Measurements from ENCODE around the gene AURKA.

Gene AURKA

GRCh38 chr20:56424931-56425330 is 32.9 kb upstream of the AURKA start:
- Mint-ChIP-seq H3K4me3 (peak overlapping the region in 2 of 3 experiments; percentile 77 to 86), H3K9me3 (no peaks in the 10 kb centered on the region), H3K27ac (peak overlapping the region in 2 of 3 experiments; percentile 33 to 43), H3K27me3 (ENCODE audit: low read depth) (no peaks in the 10 kb centered on the region), H3K36me3 (ENCODE audit: low read depth) (no peaks in the 10 kb centered on the region), H3K4me1 (peaks cover 50% of the 10 kb centered on the region)
- no peak for TF ChIP-seq CTCF (IDR thresholded peaks at IDR 0.05; ENCODE audit: unreplicated experiment in 3 of 3)

GRCh38 chr20:56423886-56424285 is 31.9 kb upstream of the AURKA start:
- H3K4me1 Mint-ChIP-seq: peaks cover 43% of the 10 kb centered on the region
- no peak overlapping the region for H3K27ac Mint-ChIP-seq
- no peaks in the 10 kb centered on the region for H3K9me3 Mint-ChIP-seq
- no peaks in the 10 kb centered on the region for H3K27me3 Mint-ChIP-seq (ENCODE audit: low read depth)
- peaks cover 3% of the 10 kb centered on the region for H3K36me3 Mint-ChIP-seq (ENCODE audit: low read depth)
- H3K4me3 Mint-ChIP-seq: peak overlapping the region in 2 of 3 experiments; percentile 50 to 86
- no peak for TF ChIP-seq CTCF (IDR thresholded peaks at IDR 0.05; ENCODE audit: unreplicated experiment in 3 of 3)

- H3K9me3 Mint-ChIP-seq: no peaks in the 10 kb centered on the region
- peaks cover 6% of the 10 kb centered on the region for H3K36me3 Mint-ChIP-seq (ENCODE audit: low read depth)
- H3K27ac Mint-ChIP-seq: peak overlapping the region; percentile 80 to 85 (median 82)
These were observed 31.2 kb upstream of the AURKA start for GRCh38 chr20:56423211-56423610.

DNA sequence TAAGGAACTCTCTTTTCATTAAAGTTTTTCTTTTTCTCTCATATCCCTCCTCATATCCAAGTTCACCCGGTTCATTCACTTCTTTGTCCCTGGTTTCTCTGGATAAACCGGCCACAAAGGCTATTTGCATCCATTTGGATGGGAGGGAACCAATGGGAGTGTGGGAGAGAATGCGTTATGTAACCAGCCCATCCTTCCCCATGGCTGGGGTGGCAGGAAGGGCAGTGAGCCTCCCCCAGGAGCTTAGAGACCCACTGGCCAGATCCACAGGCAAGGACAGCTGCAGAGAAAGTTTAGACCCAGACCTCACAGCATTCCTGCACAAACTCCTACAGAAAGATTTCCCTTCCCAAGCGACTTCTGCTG is 30.8 kb upstream of the AURKA start:
- H3K27me3 Mint-ChIP-seq (ENCODE audit: low read depth): no peaks in the 10 kb centered on the region
- H3K36me3 Mint-ChIP-seq (ENCODE audit: low read depth): peaks cover 10% of the 10 kb centered on the region
- no peak for TF ChIP-seq CTCF (IDR thresholded peaks at IDR 0.05; ENCODE audit: unreplicated experiment in 3 of 3)
- H3K4me1 Mint-ChIP-seq: peaks cover 34% of the 10 kb centered on the region
- H3K27ac Mint-ChIP-seq: peak overlapping the region; percentile 80 to 85 (median 82)
- H3K4me3 Mint-ChIP-seq: peak overlapping the region; percentile 9 to 88 (median 76)
- no peaks in the 10 kb centered on the region for H3K9me3 Mint-ChIP-seq

More at GRCh38 chr20:56423211-56423610, 31.2 kb upstream of the AURKA start:
- peaks cover 38% of the 10 kb centered on the region for H3K4me1 Mint-ChIP-seq
- TF ChIP-seq CTCF (IDR thresholded peaks at IDR 0.05; ENCODE audit: unreplicated experiment in 3 of 3): no peak
- no peaks in the 10 kb centered on the region for H3K27me3 Mint-ChIP-seq (ENCODE audit: low read depth)
- H3K4me3 Mint-ChIP-seq: peak overlapping the region; percentile 9 to 88 (median 76)

- no peak for TF ChIP-seq CTCF (IDR thresholded peaks at IDR 0.05; ENCODE audit: unreplicated experiment in 3 of 3)
- no peaks in the 10 kb centered on the region for H3K27me3 Mint-ChIP-seq (ENCODE audit: low read depth)
- no peaks in the 10 kb centered on the region for H3K9me3 Mint-ChIP-seq
- H3K36me3 Mint-ChIP-seq (ENCODE audit: low read depth): peaks cover 14% of the 10 kb centered on the region
- peak overlapping the region; percentile 80 to 85 (median 82) for H3K27ac Mint-ChIP-seq
- H3K4me3 Mint-ChIP-seq: peak overlapping the region; percentile 9 to 88 (median 76)
- H3K4me1 Mint-ChIP-seq: peaks cover 28% of the 10 kb centered on the region
These were observed 30.2 kb upstream of the AURKA start for GRCh38 chr20:56422076-56422823.
